Measurements from ENCODE around the gene MESP2.

GRCh38 chr15:89755701-89756100, 20.4 kb upstream of the MESP2 start:
- TF ChIP-seq CTCF (IDR thresholded peaks at IDR 0.05; ENCODE audit: low read depth, low read length, missing input control) (no peak), ATF3 (IDR thresholded peaks at IDR 0.05) (no peak), JUND (IDR thresholded peaks at IDR 0.05) (no peak), RAD21 (IDR thresholded peaks at IDR 0.05) (no peak), HNF4G (IDR thresholded peaks at IDR 0.05) (no peak)

Measured in liver (tissue), 3 donors.